Uterus (tissue), 2 donors: ENCODE measurements around the gene TSPAN7.

Source experiments
- CTCF ChIP-seq, 4 experiments: fragments of 200-600 bp in 2 of 4; fragments of 450-650 bp in 2 of 4; sonication (generic) in 2 of 4; IDR thresholded peaks; one replicate each; pipeline ENCODE4 v1.5.1; 2016 to 2019; ENCODE audit warnings: antibody characterized with exemption in 4 of 4, mild to moderate bottlenecking in 2 of 4, moderate library complexity in 1 of 4
- POLR2A ChIP-seq, 2 donors: fragments of 450-650 bp; IDR thresholded peaks; one replicate each; pipeline ENCODE4 v1.6.1; 2016; ENCODE audit warnings: antibody characterized with exemption in 2 of 2, mild to moderate bottlenecking in 1 of 2, moderate library complexity in 1 of 2

GRCh38 chrX:38628587-38628986 lies 67.2 kb downstream of the TSPAN7 start:
- TF ChIP-seq POLR2A (IDR thresholded peaks at IDR 0.05) (no peak), CTCF (IDR thresholded peaks at IDR 0.05) (no peak)
